HepG2 (cell line): ENCODE measurements around the gene C9orf78. TPM values are rescaled to one million over a fixed set of nuclear protein-coding genes. Genes with fewer than 3 reads are reported as not detected.
A peak's percentile ranks its signal among the peaks of the same experiment; 100 is the strongest.

Experiments
- ADNP ChIP-seq: sonication (generic); formaldehyde crosslinking; IDR thresholded peaks from 2 replicates; pipeline ENCODE4 v1.4.0; 2020; ENCODE audit warnings: missing genetic modification reagents
- ARNTL ChIP-seq: sonication (generic); formaldehyde crosslinking; IDR thresholded peaks from 2 replicates; pipeline ENCODE4 v1.4.0; 2020; ENCODE audit warnings: mild to moderate bottlenecking, missing genetic modification reagents
- DMTF1 ChIP-seq: sonication (generic); formaldehyde crosslinking; IDR thresholded peaks from 2 replicates; pipeline ENCODE4 v1.4.0; 2020; ENCODE audit warnings: mild to moderate bottlenecking, missing genetic modification reagents
- FOXK2 ChIP-seq: fragments of 450-650 bp; IDR thresholded peaks from 2 replicates; pipeline ENCODE4 v1.6.1; 2016
- GTF3A ChIP-seq: sonication (generic); formaldehyde crosslinking; conservative IDR thresholded peaks from 2 replicates; pipeline ENCODE4 v1.4.0; 2020; ENCODE audit warnings: mild to moderate bottlenecking, missing genetic modification reagents
- HDAC6 ChIP-seq: fragments of 200-600 bp; sonication (generic); IDR thresholded peaks from 2 replicates; pipeline ENCODE4 v1.7.0; 2017; ENCODE audit warnings: mild to moderate bottlenecking, antibody characterized with exemption, low read length, low read depth
- IRF2 ChIP-seq: IDR thresholded peaks from 2 replicates; pipeline ENCODE4 v1.6.1; 2018; ENCODE audit warnings: missing genetic modification reagents, missing compliant biosample characterization
- NFYC ChIP-seq: IDR thresholded peaks from 2 replicates; pipeline ENCODE4 v1.6.1; 2016; ENCODE audit warnings: missing genetic modification reagents, missing compliant biosample characterization
- PCBP1 ChIP-seq: fragments of 200-400 bp; formaldehyde crosslinking; IDR thresholded peaks from 2 replicates; pipeline ENCODE4 v1.6.1; 2017; ENCODE audit warnings: mild to moderate bottlenecking, low read depth, low read length, borderline replicate concordance
- RBM22 ChIP-seq: fragments of 200-400 bp; formaldehyde crosslinking; optimal IDR thresholded peaks from 2 replicates; pipeline ENCODE3; 2017; ENCODE audit warnings: mild to moderate bottlenecking, low read length, moderate library complexity
- SMAD1 ChIP-seq: sonication (generic); formaldehyde crosslinking; IDR thresholded peaks from 2 replicates; pipeline ENCODE4 v1.4.0; 2020; ENCODE audit warnings: missing genetic modification reagents, low read depth, mild to moderate bottlenecking, borderline replicate concordance
- TBX3 ChIP-seq: fragments of 450-650 bp; IDR thresholded peaks from 2 replicates; pipeline ENCODE4 v1.6.1; 2017; ENCODE audit warnings: antibody characterized with exemption, mild to moderate bottlenecking, inconsistent platforms, borderline replicate concordance
- TEAD3 ChIP-seq: optimal IDR thresholded peaks from 2 replicates; pipeline ENCODE3; 2016; ENCODE audit warnings: borderline replicate concordance
- THRA ChIP-seq: sonication (generic); formaldehyde crosslinking; IDR thresholded peaks from 2 replicates; pipeline ENCODE4 v1.4.0; 2020; ENCODE audit warnings: missing genetic modification reagents, borderline replicate concordance
- TOPORS ChIP-seq: sonication (generic); formaldehyde crosslinking; IDR thresholded peaks from 2 replicates; pipeline ENCODE4 v1.8.0; 2023; ENCODE audit warnings: mild to moderate bottlenecking, missing genetic modification reagents
- ZBTB1 ChIP-seq: sonication (generic); formaldehyde crosslinking; IDR thresholded peaks from 2 replicates; pipeline ENCODE4 v1.4.0; 2020; ENCODE audit warnings: missing genetic modification reagents, borderline replicate concordance
- ZFYVE20 ChIP-seq: sonication (generic); formaldehyde crosslinking; IDR thresholded peaks from 2 replicates; pipeline ENCODE4 v1.8.0; 2023; ENCODE audit warnings: low read depth, mild to moderate bottlenecking, moderate library complexity, missing genetic modification reagents, borderline replicate concordance
- ZNF276 ChIP-seq: sonication (generic); formaldehyde crosslinking; IDR thresholded peaks from 2 replicates; pipeline ENCODE4 v1.4.0; 2020; ENCODE audit warnings: mild to moderate bottlenecking, low read depth, missing genetic modification reagents
- ZNF431 ChIP-seq: sonication (generic); formaldehyde crosslinking; IDR thresholded peaks from 2 replicates; pipeline ENCODE4 v1.9.0; 2022; ENCODE audit warnings: missing genetic modification reagents, low read depth, mild to moderate bottlenecking, borderline replicate concordance
- ZNF709 ChIP-seq: sonication (generic); formaldehyde crosslinking; IDR thresholded peaks from 2 replicates; pipeline ENCODE4 v1.5.0; 2020; ENCODE audit warnings: mild to moderate bottlenecking, missing genetic modification reagents
- ZNF800 ChIP-seq: sonication (generic); formaldehyde crosslinking; IDR thresholded peaks from 2 replicates; pipeline ENCODE4 v1.4.0; 2020; ENCODE audit warnings: missing genetic modification reagents
- ZNF850 ChIP-seq: sonication (generic); formaldehyde crosslinking; conservative IDR thresholded peaks from 2 replicates; pipeline ENCODE4 v1.9.0; 2021; ENCODE audit warnings: mild to moderate bottlenecking, missing genetic modification reagents
- polyA plus RNA-seq, 8 experiments: library from polyadenylated mRNA; depleted of rRNA in 3 of 8; stranded (reverse) in 7 of 8; unstranded in 1 of 8; fragments of >200 nt; fragmentation: Illumina TruSeq in 4 of 8; extraction: Trizol in 4 of 8; gene quantifications; 2 replicates each; pipeline versions ENCODE4 v1.2.1 to v1.2.3, GENCODE V29; 2011 to 2016; ENCODE audit warnings: low read depth in 4 of 8, missing spikeins in 1 of 8, mixed read lengths in 1 of 8; ENCODE audit not compliant: insufficient read depth in 1 of 8
- total RNA-seq, 5 experiments: library from RNA; depleted of rRNA; stranded (reverse); fragments of >200 nt; fragmentation: Illumina TruSeq; extraction: Trizol; gene quantifications; 2 replicates each; pipeline ENCODE4 v1.2.3, GENCODE V29; 2016; ENCODE audit warnings: low read depth in 1 of 5

The C9orf78 gene
- total and polyA plus RNA-seq, 2 of the 13 experiments (the other 11 are each of a cell fraction or from before 2014, with no cell fraction given): 18.4 to 35.5 TPM

GRCh38 chr9:129802833-129803675 lies 32.0 kb downstream of the C9orf78 start, which contains the start of gene TOR1B (continued):
- TF ChIP-seq THRA (CRISPR knock-in tag): 0 out of 2 replicates have a peak, but pooled peaks have one; percentile 17
- 0 out of 2 replicates have a peak, but pooled peaks have one; percentile 52 for TF ChIP-seq ARNTL (CRISPR knock-in tag)
- no peak for TF ChIP-seq DMTF1 (CRISPR knock-in tag)
- 0 out of 2 replicates have a peak, but pooled peaks have one; percentile 31 for TF ChIP-seq SMAD1 (CRISPR knock-in tag)
- TF ChIP-seq ZNF800: peak; percentile 64; the same call in 1 of the 2 replicates
- no peak for TF ChIP-seq FOXK2
- TF ChIP-seq PCBP1: no peak
- TF ChIP-seq IRF2 (CRISPR knock-in tag): peak; percentile 77; the same call in 1 of the 2 replicates
- no peak for TF ChIP-seq ZNF850 (CRISPR knock-in tag)
- TF ChIP-seq ZNF276: no peak
- TF ChIP-seq TEAD3: peak; percentile 27
- 0 out of 2 replicates have a peak, but pooled peaks have one; percentile 63 for TF ChIP-seq ZBTB1 (CRISPR knock-in tag)
- TF ChIP-seq ZNF431 (CRISPR knock-in tag): no peak
- no peak for TF ChIP-seq HDAC6
- no peak for TF ChIP-seq GTF3A
- no peak for TF ChIP-seq RBM22
- TF ChIP-seq ADNP: no peak
- TF ChIP-seq ZFYVE20: no peak
- TF ChIP-seq ZNF709 (CRISPR knock-in tag): peak; percentile 48; the same call in 1 of the 2 replicates
- no peak for TF ChIP-seq TOPORS (CRISPR knock-in tag)
- TF ChIP-seq NFYC (CRISPR knock-in tag): no peak
- no peak for TF ChIP-seq TBX3
